Measurements from ENCODE around the gene LRMDA. TPM values are rescaled to one million over a fixed set of nuclear protein-coding genes. Genes with fewer than 3 reads are reported as not detected.

Gene LRMDA
- total RNA-seq, 4 donors from 2014 or later, result 0.76 to 6.4 (median 1.3) TPM

GRCh38 chr10:75456122-75456521 is 24.7 kb downstream of the LRMDA start:
- no peak for TF ChIP-seq POLR2A (IDR thresholded peaks at IDR 0.05)
- TF ChIP-seq, protein P1, sequence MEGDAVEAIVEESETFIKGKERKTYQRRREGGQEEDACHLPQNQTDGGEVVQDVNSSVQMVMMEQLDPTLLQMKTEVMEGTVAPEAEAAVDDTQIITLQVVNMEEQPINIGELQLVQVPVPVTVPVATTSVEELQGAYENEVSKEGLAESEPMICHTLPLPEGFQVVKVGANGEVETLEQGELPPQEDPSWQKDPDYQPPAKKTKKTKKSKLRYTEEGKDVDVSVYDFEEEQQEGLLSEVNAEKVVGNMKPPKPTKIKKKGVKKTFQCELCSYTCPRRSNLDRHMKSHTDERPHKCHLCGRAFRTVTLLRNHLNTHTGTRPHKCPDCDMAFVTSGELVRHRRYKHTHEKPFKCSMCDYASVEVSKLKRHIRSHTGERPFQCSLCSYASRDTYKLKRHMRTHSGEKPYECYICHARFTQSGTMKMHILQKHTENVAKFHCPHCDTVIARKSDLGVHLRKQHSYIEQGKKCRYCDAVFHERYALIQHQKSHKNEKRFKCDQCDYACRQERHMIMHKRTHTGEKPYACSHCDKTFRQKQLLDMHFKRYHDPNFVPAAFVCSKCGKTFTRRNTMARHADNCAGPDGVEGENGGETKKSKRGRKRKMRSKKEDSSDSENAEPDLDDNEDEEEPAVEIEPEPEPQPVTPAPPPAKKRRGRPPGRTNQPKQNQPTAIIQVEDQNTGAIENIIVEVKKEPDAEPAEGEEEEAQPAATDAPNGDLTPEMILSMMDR (IDR thresholded peaks at IDR 0.05), result no peak
- intact Hi-C loops (cut with DNase I; ENCODE audit: low total_unique reads), result no loop called here
- no peak overlapping the region for H3K4me3 ChIP-seq (ENCODE audit: low read depth, poor library complexity, severe bottlenecking)
- peak in 1 of 2 donors; percentile 8 for DNase-seq (ENCODE audit: low spot score in 2 of 2)
- 90 to 97% methylated on average over 9 of the region's 9 CpGs for WGBS, 2 donors

DNA sequence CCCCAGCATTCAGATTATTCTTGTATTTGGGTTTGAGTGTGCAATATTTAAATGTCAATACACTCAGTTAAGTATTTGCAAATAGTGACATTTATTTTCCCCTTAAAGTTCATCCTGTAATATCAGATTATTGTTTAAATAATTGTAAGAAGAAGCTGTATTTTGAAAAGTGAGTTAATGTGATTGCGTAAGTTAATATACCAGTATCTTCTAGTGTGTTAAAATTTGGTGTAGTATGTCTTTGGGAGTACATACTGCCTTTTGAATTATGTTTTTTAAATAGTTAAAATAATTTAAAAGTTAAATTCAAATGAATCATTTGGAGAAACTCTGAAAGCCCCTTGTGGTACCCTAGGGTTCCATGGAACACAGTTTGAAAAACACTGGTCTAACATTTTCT is 28.6 kb downstream of the LRMDA start:
- no peak overlapping the region for H3K4me3 ChIP-seq (ENCODE audit: low read depth, poor library complexity, severe bottlenecking)
- intact Hi-C loops (cut with DNase I; ENCODE audit: low total_unique reads), result no loop called here
- TF ChIP-seq, protein P1 (IDR thresholded peaks at IDR 0.05), result no peak
- TF ChIP-seq POLR2A (IDR thresholded peaks at IDR 0.05), result no peak
- 97 to 98% methylated on average over 1 of the region's 1 CpG for WGBS, 2 donors
- DNase-seq (ENCODE audit: low spot score in 2 of 2), result no peak

GRCh38 chr10:75461672-75462649 is 30.5 kb downstream of the LRMDA start:
- no peak overlapping the region for H3K4me3 ChIP-seq (ENCODE audit: low read depth, poor library complexity, severe bottlenecking)
- peak in 1 of 2 donors; percentile 53 for DNase-seq (ENCODE audit: low spot score in 2 of 2)
- WGBS, 2 donors, result 82 to 84% methylated on average over 15 of the region's 15 CpGs
- TF ChIP-seq POLR2A (IDR thresholded peaks at IDR 0.05), result no peak
- TF ChIP-seq, protein P1 (IDR thresholded peaks at IDR 0.05), result no peak
- intact Hi-C loops (cut with DNase I; ENCODE audit: low total_unique reads), result no loop called here

GRCh38 chr10:75462865-75463264 is 31.4 kb downstream of the LRMDA start:
- peak in 1 of 2 donors; percentile 48 for DNase-seq (ENCODE audit: low spot score in 2 of 2)
- H3K4me3 ChIP-seq (ENCODE audit: low read depth, poor library complexity, severe bottlenecking), result no peak overlapping the region
- TF ChIP-seq POLR2A (IDR thresholded peaks at IDR 0.05), result no peak
- intact Hi-C loops (cut with DNase I; ENCODE audit: low total_unique reads), result no loop called here
- WGBS, 2 donors, result 87 to 88% methylated on average over 9 of the region's 9 CpGs

- intact Hi-C loops (cut with DNase I; ENCODE audit: low total_unique reads), result no loop called here
- no peak for TF ChIP-seq POLR2A (IDR thresholded peaks at IDR 0.05)
- TF ChIP-seq, protein P1 (IDR thresholded peaks at IDR 0.05), result no peak
- no peak overlapping the region for H3K4me3 ChIP-seq (ENCODE audit: low read depth, poor library complexity, severe bottlenecking)
- WGBS, 2 donors, result 60 to 69% methylated on average over 10 of the region's 10 CpGs
- DNase-seq (ENCODE audit: low spot score in 2 of 2), result peak in 1 of 2 donors; percentile 39
Observed at GRCh38 chr10:75464478-75465449, 33.3 kb downstream of the LRMDA start.
